H1 (cell line): ENCODE results near the gene MAPK14. TPM values are rescaled to one million over a fixed set of nuclear protein-coding genes. Genes with fewer than 3 reads are reported as not detected.

Source experiments
- CTCF ChIP-seq, 3 experiments: IDR thresholded peaks; 1 replicate in 2 of 3; 2 replicates in 1 of 3; pipeline versions ENCODE4 v1.5.1 to v1.6.1; 2011; ENCODE audit warnings: low read length in 3 of 3, mild to moderate bottlenecking in 3 of 3, inconsistent platforms in 2 of 3, low read depth in 1 of 3, moderate library complexity in 1 of 3; ENCODE audit not compliant: insufficient read depth in 1 of 3; ENCODE audit errors: control extremely low read depth in 1 of 3
- HDAC6 ChIP-seq: IDR thresholded peaks from one replicate; pipeline ENCODE4 v1.7.1; 2012; ENCODE audit warnings: low read depth, mild to moderate bottlenecking, inconsistent platforms, low read length, moderate library complexity
- YY1 ChIP-seq: IDR thresholded peaks from 2 replicates; pipeline ENCODE4 v1.6.1; 2011; ENCODE audit warnings: low read depth, mild to moderate bottlenecking, low read length
- ZNF274 ChIP-seq: IDR thresholded peaks from 2 replicates; pipeline ENCODE4 v1.7.0; 2012; ENCODE audit warnings: low read length, borderline replicate concordance; ENCODE audit errors: extremely low read depth
- polyA plus RNA-seq, 7 experiments: library from polyadenylated mRNA; depleted of rRNA in 3 of 7; stranded (reverse) in 5 of 7; unstranded in 2 of 7; fragments of >200 nt in 5 of 7; fragments of 200-250 nt in 2 of 7; gene quantifications; 1 replicate in 5 of 7; 2 replicates in 1 of 7; 4 replicates in 1 of 7; pipeline versions ENCODE4 v1.2.1 to v1.2.3, GENCODE V29; 2011 to 2013; ENCODE audit warnings: missing spikeins in 2 of 7, mixed read lengths in 2 of 7
- total RNA-seq: library from RNA; stranded (reverse); fragmentation: NEBNext Ultra II Directional; extraction: Animal tissue kit (Norgen Biotek cat#: 25700); gene quantifications from 2 replicates; pipeline ENCODE4 v1.2.1, GENCODE V29; 2021
- TF ChIP-seq, protein P1 (sequence below): IDR thresholded peaks from 2 replicates; pipeline ENCODE4 v1.6.1; 2011; ENCODE audit warnings: low read depth, mild to moderate bottlenecking, low read length; ENCODE audit not compliant: insufficient read depth
- TF ChIP-seq, protein P2 (sequence below): fragments of 300-600 bp; sonication (generic); IDR thresholded peaks from 2 replicates; pipeline ENCODE4 v1.7.1; 2012; ENCODE audit warnings: low read length, moderate library complexity, mild to moderate bottlenecking, inconsistent platforms; ENCODE audit not compliant: insufficient replicate concordance

MAPK14 gene
- total and polyA plus RNA-seq, 2 of the 8 experiments (the other 6 are each of a cell fraction or from before 2014, with no cell fraction given) = 18.1 to 39.3 TPM

GRCh38 chr6:36130667-36131510 lies 103.3 kb downstream of the MAPK14 start (continued):
- peak in 1 of 3 experiments; percentile 3; a peak in 2 of 4 replicates for TF ChIP-seq CTCF (IDR thresholded peaks at IDR 0.05; ENCODE audit: control extremely low read depth in 1 of 3, insufficient read depth in 1 of 3, low read depth in 1 of 3, low read length in 3 of 3)
- TF ChIP-seq HDAC6 = no peak
- 0 out of 2 replicates have a peak, but pooled peaks have one; percentile 31 for TF ChIP-seq YY1
- TF ChIP-seq ZNF274 = no peak
- TF ChIP-seq, protein P1, sequence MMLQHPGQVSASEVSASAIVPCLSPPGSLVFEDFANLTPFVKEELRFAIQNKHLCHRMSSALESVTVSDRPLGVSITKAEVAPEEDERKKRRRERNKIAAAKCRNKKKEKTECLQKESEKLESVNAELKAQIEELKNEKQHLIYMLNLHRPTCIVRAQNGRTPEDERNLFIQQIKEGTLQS = no peak
- TF ChIP-seq, protein P2, sequence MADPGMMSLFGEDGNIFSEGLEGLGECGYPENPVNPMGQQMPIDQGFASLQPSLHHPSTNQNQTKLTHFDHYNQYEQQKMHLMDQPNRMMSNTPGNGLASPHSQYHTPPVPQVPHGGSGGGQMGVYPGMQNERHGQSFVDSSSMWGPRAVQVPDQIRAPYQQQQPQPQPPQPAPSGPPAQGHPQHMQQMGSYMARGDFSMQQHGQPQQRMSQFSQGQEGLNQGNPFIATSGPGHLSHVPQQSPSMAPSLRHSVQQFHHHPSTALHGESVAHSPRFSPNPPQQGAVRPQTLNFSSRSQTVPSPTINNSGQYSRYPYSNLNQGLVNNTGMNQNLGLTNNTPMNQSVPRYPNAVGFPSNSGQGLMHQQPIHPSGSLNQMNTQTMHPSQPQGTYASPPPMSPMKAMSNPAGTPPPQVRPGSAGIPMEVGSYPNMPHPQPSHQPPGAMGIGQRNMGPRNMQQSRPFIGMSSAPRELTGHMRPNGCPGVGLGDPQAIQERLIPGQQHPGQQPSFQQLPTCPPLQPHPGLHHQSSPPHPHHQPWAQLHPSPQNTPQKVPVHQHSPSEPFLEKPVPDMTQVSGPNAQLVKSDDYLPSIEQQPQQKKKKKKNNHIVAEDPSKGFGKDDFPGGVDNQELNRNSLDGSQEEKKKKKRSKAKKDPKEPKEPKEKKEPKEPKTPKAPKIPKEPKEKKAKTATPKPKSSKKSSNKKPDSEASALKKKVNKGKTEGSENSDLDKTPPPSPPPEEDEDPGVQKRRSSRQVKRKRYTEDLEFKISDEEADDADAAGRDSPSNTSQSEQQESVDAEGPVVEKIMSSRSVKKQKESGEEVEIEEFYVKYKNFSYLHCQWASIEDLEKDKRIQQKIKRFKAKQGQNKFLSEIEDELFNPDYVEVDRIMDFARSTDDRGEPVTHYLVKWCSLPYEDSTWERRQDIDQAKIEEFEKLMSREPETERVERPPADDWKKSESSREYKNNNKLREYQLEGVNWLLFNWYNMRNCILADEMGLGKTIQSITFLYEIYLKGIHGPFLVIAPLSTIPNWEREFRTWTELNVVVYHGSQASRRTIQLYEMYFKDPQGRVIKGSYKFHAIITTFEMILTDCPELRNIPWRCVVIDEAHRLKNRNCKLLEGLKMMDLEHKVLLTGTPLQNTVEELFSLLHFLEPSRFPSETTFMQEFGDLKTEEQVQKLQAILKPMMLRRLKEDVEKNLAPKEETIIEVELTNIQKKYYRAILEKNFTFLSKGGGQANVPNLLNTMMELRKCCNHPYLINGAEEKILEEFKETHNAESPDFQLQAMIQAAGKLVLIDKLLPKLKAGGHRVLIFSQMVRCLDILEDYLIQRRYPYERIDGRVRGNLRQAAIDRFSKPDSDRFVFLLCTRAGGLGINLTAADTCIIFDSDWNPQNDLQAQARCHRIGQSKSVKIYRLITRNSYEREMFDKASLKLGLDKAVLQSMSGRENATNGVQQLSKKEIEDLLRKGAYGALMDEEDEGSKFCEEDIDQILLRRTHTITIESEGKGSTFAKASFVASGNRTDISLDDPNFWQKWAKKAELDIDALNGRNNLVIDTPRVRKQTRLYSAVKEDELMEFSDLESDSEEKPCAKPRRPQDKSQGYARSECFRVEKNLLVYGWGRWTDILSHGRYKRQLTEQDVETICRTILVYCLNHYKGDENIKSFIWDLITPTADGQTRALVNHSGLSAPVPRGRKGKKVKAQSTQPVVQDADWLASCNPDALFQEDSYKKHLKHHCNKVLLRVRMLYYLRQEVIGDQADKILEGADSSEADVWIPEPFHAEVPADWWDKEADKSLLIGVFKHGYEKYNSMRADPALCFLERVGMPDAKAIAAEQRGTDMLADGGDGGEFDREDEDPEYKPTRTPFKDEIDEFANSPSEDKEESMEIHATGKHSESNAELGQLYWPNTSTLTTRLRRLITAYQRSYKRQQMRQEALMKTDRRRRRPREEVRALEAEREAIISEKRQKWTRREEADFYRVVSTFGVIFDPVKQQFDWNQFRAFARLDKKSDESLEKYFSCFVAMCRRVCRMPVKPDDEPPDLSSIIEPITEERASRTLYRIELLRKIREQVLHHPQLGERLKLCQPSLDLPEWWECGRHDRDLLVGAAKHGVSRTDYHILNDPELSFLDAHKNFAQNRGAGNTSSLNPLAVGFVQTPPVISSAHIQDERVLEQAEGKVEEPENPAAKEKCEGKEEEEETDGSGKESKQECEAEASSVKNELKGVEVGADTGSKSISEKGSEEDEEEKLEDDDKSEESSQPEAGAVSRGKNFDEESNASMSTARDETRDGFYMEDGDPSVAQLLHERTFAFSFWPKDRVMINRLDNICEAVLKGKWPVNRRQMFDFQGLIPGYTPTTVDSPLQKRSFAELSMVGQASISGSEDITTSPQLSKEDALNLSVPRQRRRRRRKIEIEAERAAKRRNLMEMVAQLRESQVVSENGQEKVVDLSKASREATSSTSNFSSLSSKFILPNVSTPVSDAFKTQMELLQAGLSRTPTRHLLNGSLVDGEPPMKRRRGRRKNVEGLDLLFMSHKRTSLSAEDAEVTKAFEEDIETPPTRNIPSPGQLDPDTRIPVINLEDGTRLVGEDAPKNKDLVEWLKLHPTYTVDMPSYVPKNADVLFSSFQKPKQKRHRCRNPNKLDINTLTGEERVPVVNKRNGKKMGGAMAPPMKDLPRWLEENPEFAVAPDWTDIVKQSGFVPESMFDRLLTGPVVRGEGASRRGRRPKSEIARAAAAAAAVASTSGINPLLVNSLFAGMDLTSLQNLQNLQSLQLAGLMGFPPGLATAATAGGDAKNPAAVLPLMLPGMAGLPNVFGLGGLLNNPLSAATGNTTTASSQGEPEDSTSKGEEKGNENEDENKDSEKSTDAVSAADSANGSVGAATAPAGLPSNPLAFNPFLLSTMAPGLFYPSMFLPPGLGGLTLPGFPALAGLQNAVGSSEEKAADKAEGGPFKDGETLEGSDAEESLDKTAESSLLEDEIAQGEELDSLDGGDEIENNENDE = no peak
